GM23338 (cell line): ENCODE data around the gene GNAZ. TPM values are rescaled to one million over a fixed set of nuclear protein-coding genes. Genes with fewer than 3 reads are reported as not detected.

ENCODE experiments used
- ATAC-seq: fragments of 200-7000 bp; cut with Tn5 transposase; 3 replicates; pipeline ENCODE4 v1.9.1; 2020
- DNase-seq: peaks from one replicate; pipeline ENCODE4 v3.0.0-alpha.2; 2015; ENCODE audit warnings: low spot score
- H2AFZ ChIP-seq: fragments of 200-600 bp; sonication (generic); 2 replicates; pipeline ENCODE4 v1.8.0; 2016; ENCODE audit warnings: antibody characterized with exemption, mild to moderate bottlenecking, moderate library complexity
- H3F3A ChIP-seq: fragments of 200-600 bp; sonication (generic); replicated peaks from 2 replicates; pipeline ENCODE4 v1.8.0; 2017; ENCODE audit warnings: antibody characterized with exemption, mixed run types, low read depth
- H3K27ac ChIP-seq: fragments of 200-600 bp; sonication (generic); 2 replicates; pipeline ENCODE4 v1.6.1; 2016; ENCODE audit warnings: low read depth
- H3K27me3 ChIP-seq: fragments of 200-600 bp; sonication (generic); 2 replicates; pipeline ENCODE4 v1.8.0; 2016; ENCODE audit warnings: mild to moderate bottlenecking, mixed run types, moderate library complexity; ENCODE audit not compliant: insufficient read depth
- H3K36me3 ChIP-seq: fragments of 200-600 bp; sonication (generic); 2 replicates; pipeline ENCODE4 v1.8.0; 2016; ENCODE audit warnings: mild to moderate bottlenecking; ENCODE audit not compliant: insufficient read depth
- H3K4me1 ChIP-seq: fragments of 200-600 bp; sonication (generic); 2 replicates; pipeline ENCODE4 v1.8.0; 2016; ENCODE audit warnings: mild to moderate bottlenecking, moderate library complexity; ENCODE audit not compliant: insufficient read depth
- H3K4me2 ChIP-seq: fragments of 200-600 bp; sonication (generic); 2 replicates; pipeline ENCODE4 v1.7.1; 2017; ENCODE audit warnings: mixed run types
- H3K4me3 ChIP-seq: fragments of 200-600 bp; sonication (generic); 2 replicates; pipeline ENCODE4 v1.6.1; 2016; ENCODE audit warnings: mixed run types
- H3K79me2 ChIP-seq: fragments of 200-600 bp; sonication (generic); replicated peaks from 2 replicates; pipeline ENCODE4 v1.8.0; 2017; ENCODE audit warnings: mild to moderate bottlenecking; ENCODE audit not compliant: insufficient read depth
- H3K9me2 ChIP-seq: fragments of 200-600 bp; sonication (generic); 2 replicates; pipeline ENCODE4 v1.8.0; 2017; ENCODE audit not compliant: insufficient read depth
- H4K20me1 ChIP-seq: fragments of 200-600 bp; sonication (generic); replicated peaks from 2 replicates; pipeline ENCODE4 v1.8.0; 2017; ENCODE audit warnings: mild to moderate bottlenecking; ENCODE audit not compliant: insufficient read depth
- H3K27ac Mint-ChIP-seq: 2 replicates; pipeline ENCODE4 v1.8.0; 2020; ENCODE audit warnings: inconsistent platforms, mild to moderate bottlenecking, moderate library complexity, mixed read lengths
- H3K27me3 Mint-ChIP-seq: 3 replicates; pipeline ENCODE4 v1.8.0; 2022; ENCODE audit warnings: low read depth, mild to moderate bottlenecking, moderate library complexity, mixed read lengths, inconsistent platforms; ENCODE audit not compliant: insufficient read depth, poor library complexity
- H3K36me3 Mint-ChIP-seq: 3 replicates; pipeline ENCODE4 v1.8.0; 2021; ENCODE audit warnings: low read depth, mild to moderate bottlenecking, inconsistent platforms, moderate library complexity, mixed read lengths
- H3K4me1 Mint-ChIP-seq: 3 replicates; pipeline ENCODE4 v1.8.0; 2020; ENCODE audit warnings: mild to moderate bottlenecking, inconsistent platforms, mixed read lengths
- H3K4me3 Mint-ChIP-seq: 3 replicates; pipeline ENCODE4 v1.8.0; 2021; ENCODE audit warnings: moderate library complexity, mild to moderate bottlenecking, inconsistent platforms, mixed read lengths
- H3K9me3 Mint-ChIP-seq: 3 replicates; pipeline ENCODE4 v1.8.0; 2020; ENCODE audit warnings: moderate library complexity, mild to moderate bottlenecking, inconsistent platforms, mixed read lengths
- CREB1 ChIP-seq: fragments of 250-450 bp; sonication (Bioruptor Pico); IDR thresholded peaks from 2 replicates; pipeline ENCODE4 v1.5.0; 2020; ENCODE audit warnings: low read depth, mild to moderate bottlenecking, moderate library complexity
- EZH2 ChIP-seq: fragments of 200-600 bp; sonication (generic); IDR thresholded peaks from one replicate; pipeline ENCODE4 v1.8.0; 2017; ENCODE audit warnings: antibody characterized with exemption, mild to moderate bottlenecking, low read depth; ENCODE audit not compliant: unreplicated experiment
- EZH2phosphoT487 ChIP-seq: fragments of 200-600 bp; sonication (generic); IDR thresholded peaks from one replicate; pipeline ENCODE4 v1.8.1; 2018; ENCODE audit warnings: antibody characterized with exemption; ENCODE audit not compliant: unreplicated experiment
- JUNB ChIP-seq: IDR thresholded peaks from one replicate; pipeline ENCODE4 v1.6.1; 2016; ENCODE audit warnings: antibody characterized with exemption; ENCODE audit not compliant: unreplicated experiment
- NANOG ChIP-seq: IDR thresholded peaks from 2 replicates; pipeline ENCODE4 v1.6.1; 2016; ENCODE audit warnings: antibody characterized with exemption, borderline replicate concordance
- POLR2AphosphoS5 ChIP-seq: IDR thresholded peaks from 2 replicates; pipeline ENCODE4 v1.6.1; 2016; ENCODE audit warnings: antibody characterized with exemption, low read depth
- STAT1 ChIP-seq: IDR thresholded peaks from one replicate; pipeline ENCODE4 v1.6.1; 2016; ENCODE audit warnings: antibody characterized with exemption; ENCODE audit not compliant: unreplicated experiment
- ZNF114 ChIP-seq: fragments of 250-450 bp; sonication (Bioruptor Pico); IDR thresholded peaks from 2 replicates; pipeline ENCODE4 v1.5.0; 2020; ENCODE audit warnings: mild to moderate bottlenecking, moderate library complexity
- ZNF331 ChIP-seq: fragments of 250-450 bp; sonication (Bioruptor Pico); IDR thresholded peaks from 2 replicates; pipeline ENCODE4 v1.5.0; 2020; ENCODE audit warnings: low read depth, mild to moderate bottlenecking, moderate library complexity
- ZNF462 ChIP-seq: fragments of 250-450 bp; sonication (Bioruptor Pico); IDR thresholded peaks from 2 replicates; pipeline ENCODE4 v1.5.0; 2020; ENCODE audit warnings: mild to moderate bottlenecking, moderate library complexity
- polyA plus RNA-seq: library from polyadenylated mRNA; unstranded; fragments of >200 nt; fragmentation: Nextera tagmentation; extraction: Ambion mirVana; gene quantifications from 2 replicates; pipeline ENCODE4 v1.2.1, GENCODE V29; 2016
- total RNA-seq: library from RNA; depleted of rRNA; stranded (reverse); fragments of >200 nt; shearing (Covaris generic); gene quantifications from 2 replicates; pipeline ENCODE4 v1.2.3, GENCODE V29; 2014
- TF ChIP-seq, protein P1 (sequence below): IDR thresholded peaks from one replicate; pipeline ENCODE4 v1.6.1; 2018; ENCODE audit warnings: antibody characterized with exemption; ENCODE audit not compliant: unreplicated experiment
- TF ChIP-seq, protein P2 (sequence below), 2 experiments: fragments of 200-600 bp in 1 of 2; sonication (generic) in 1 of 2; conservative IDR thresholded peaks; 2 replicates each; pipeline versions ENCODE4 v1.5.1 to v1.6.1; 2016 to 2017; ENCODE audit warnings: antibody characterized with exemption in 2 of 2, low read depth in 2 of 2, mild to moderate bottlenecking in 2 of 2, moderate library complexity in 1 of 2
- TF ChIP-seq, protein P3 (sequence below): IDR thresholded peaks from 2 replicates; pipeline ENCODE4 v1.6.1; 2016; ENCODE audit warnings: antibody characterized with exemption

GNAZ gene
- total and polyA plus RNA-seq, 2 experiments from 2014 or later = 2.9 to 11.1 TPM

- no peak overlapping the region for H3K4me3 ChIP-seq
- no peaks in the 10 kb centered on the region for H3K4me1 ChIP-seq
- H3K27ac ChIP-seq = no peak overlapping the region
- H2AFZ ChIP-seq = no peak overlapping the region
- Mint-ChIP-seq H3K27me3 (peaks cover 2% of the 10 kb centered on the region), H3K27ac (no peak overlapping the region), H3K9me3 (peaks cover 10% of the 10 kb centered on the region; the same call in 2 of the 3 replicates), H3K4me1 (no peaks in the 10 kb centered on the region; the same call in 1 of the 3 replicates), H3K36me3 (no peaks in the 10 kb centered on the region), H3K4me3 (no peak overlapping the region)
- H3F3A ChIP-seq = no peaks in the 10 kb centered on the region
- H4K20me1 ChIP-seq = no peaks in the 10 kb centered on the region
- TF ChIP-seq STAT1 (no peak), ZNF331 (CRISPR knock-in tag) (no peak), EZH2phosphoT487 (no peak), POLR2AphosphoS5 (no peak), EZH2 (no peak), ZNF114 (no peak), JUNB (no peak), NANOG (no peak), CREB1 (CRISPR knock-in tag) (no peak), ZNF462 (CRISPR knock-in tag) (no peak)
- TF ChIP-seq, protein P1, sequence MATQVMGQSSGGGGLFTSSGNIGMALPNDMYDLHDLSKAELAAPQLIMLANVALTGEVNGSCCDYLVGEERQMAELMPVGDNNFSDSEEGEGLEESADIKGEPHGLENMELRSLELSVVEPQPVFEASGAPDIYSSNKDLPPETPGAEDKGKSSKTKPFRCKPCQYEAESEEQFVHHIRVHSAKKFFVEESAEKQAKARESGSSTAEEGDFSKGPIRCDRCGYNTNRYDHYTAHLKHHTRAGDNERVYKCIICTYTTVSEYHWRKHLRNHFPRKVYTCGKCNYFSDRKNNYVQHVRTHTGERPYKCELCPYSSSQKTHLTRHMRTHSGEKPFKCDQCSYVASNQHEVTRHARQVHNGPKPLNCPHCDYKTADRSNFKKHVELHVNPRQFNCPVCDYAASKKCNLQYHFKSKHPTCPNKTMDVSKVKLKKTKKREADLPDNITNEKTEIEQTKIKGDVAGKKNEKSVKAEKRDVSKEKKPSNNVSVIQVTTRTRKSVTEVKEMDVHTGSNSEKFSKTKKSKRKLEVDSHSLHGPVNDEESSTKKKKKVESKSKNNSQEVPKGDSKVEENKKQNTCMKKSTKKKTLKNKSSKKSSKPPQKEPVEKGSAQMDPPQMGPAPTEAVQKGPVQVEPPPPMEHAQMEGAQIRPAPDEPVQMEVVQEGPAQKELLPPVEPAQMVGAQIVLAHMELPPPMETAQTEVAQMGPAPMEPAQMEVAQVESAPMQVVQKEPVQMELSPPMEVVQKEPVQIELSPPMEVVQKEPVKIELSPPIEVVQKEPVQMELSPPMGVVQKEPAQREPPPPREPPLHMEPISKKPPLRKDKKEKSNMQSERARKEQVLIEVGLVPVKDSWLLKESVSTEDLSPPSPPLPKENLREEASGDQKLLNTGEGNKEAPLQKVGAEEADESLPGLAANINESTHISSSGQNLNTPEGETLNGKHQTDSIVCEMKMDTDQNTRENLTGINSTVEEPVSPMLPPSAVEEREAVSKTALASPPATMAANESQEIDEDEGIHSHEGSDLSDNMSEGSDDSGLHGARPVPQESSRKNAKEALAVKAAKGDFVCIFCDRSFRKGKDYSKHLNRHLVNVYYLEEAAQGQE = no peak
- TF ChIP-seq, protein P2, sequence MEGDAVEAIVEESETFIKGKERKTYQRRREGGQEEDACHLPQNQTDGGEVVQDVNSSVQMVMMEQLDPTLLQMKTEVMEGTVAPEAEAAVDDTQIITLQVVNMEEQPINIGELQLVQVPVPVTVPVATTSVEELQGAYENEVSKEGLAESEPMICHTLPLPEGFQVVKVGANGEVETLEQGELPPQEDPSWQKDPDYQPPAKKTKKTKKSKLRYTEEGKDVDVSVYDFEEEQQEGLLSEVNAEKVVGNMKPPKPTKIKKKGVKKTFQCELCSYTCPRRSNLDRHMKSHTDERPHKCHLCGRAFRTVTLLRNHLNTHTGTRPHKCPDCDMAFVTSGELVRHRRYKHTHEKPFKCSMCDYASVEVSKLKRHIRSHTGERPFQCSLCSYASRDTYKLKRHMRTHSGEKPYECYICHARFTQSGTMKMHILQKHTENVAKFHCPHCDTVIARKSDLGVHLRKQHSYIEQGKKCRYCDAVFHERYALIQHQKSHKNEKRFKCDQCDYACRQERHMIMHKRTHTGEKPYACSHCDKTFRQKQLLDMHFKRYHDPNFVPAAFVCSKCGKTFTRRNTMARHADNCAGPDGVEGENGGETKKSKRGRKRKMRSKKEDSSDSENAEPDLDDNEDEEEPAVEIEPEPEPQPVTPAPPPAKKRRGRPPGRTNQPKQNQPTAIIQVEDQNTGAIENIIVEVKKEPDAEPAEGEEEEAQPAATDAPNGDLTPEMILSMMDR (conservative IDR thresholded peaks at IDR 0.05; ENCODE audit: low read depth in 2 of 2) = no peak
- TF ChIP-seq, protein P3, sequence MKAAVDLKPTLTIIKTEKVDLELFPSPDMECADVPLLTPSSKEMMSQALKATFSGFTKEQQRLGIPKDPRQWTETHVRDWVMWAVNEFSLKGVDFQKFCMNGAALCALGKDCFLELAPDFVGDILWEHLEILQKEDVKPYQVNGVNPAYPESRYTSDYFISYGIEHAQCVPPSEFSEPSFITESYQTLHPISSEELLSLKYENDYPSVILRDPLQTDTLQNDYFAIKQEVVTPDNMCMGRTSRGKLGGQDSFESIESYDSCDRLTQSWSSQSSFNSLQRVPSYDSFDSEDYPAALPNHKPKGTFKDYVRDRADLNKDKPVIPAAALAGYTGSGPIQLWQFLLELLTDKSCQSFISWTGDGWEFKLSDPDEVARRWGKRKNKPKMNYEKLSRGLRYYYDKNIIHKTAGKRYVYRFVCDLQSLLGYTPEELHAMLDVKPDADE = no peak
- no peaks in the 10 kb centered on the region for H3K79me2 ChIP-seq
- no peaks in the 10 kb centered on the region for H3K9me2 ChIP-seq
- no peaks in the 10 kb centered on the region for H3K36me3 ChIP-seq
- DNase-seq (no peak), ATAC-seq (no peak)
- H3K27me3 ChIP-seq = 0 out of 2 replicates have a peak, but pooled peaks cover 5% of the 10 kb centered on the region
- no peak overlapping the region for H3K4me2 ChIP-seq
Observed at GRCh38 chr22:23053912-23054530, 16.3 kb upstream of the GNAZ start.
